Central memory CD8-positive, alpha-beta T cell (primary cell): ENCODE results near the gene IFI44.

Source experiments
- ATAC-seq: fragments of 150-1000 bp; cut with Tn5 transposase; replicated peaks from 2 replicates; pipeline ENCODE4 v1.10.0; 2022; ENCODE audit warnings: mild to moderate bottlenecking, moderate FRiP score, moderate number of reproducible peaks; ENCODE audit not compliant: poor library complexity, severe bottlenecking; ENCODE audit errors: extremely low read depth
- DNase-seq, 2 donors: peaks; one replicate each; pipeline ENCODE4 v3.0.0; 2021; ENCODE audit warnings: low spot score in 2 of 2
- H3K27ac Mint-ChIP-seq: one replicate; pipeline ENCODE4 v1.8.0; 2022; ENCODE audit warnings: low read depth, mild to moderate bottlenecking, moderate library complexity, mixed read lengths
- H3K27me3 Mint-ChIP-seq: one replicate; pipeline ENCODE4 v1.8.0; 2022; ENCODE audit warnings: mixed read lengths
- H3K36me3 Mint-ChIP-seq: one replicate; pipeline ENCODE4 v1.8.0; 2022; ENCODE audit warnings: mild to moderate bottlenecking, moderate library complexity, mixed read lengths; ENCODE audit not compliant: insufficient read depth
- H3K4me1 Mint-ChIP-seq: one replicate; pipeline ENCODE4 v1.8.0; 2022; ENCODE audit warnings: mixed read lengths
- H3K4me3 Mint-ChIP-seq: one replicate; pipeline ENCODE4 v1.8.0; 2022; ENCODE audit warnings: mild to moderate bottlenecking, moderate library complexity, mixed read lengths
- H3K9me3 Mint-ChIP-seq: one replicate; pipeline ENCODE4 v1.8.0; 2022; ENCODE audit warnings: mixed read lengths

Gene IFI44

GRCh38 chr1:78683079-78683478 lies 33.4 kb downstream of the IFI44 start:
- DNase-seq = no peak
- Mint-ChIP-seq H3K9me3 (no peaks in the 10 kb centered on the region), H3K27me3 (peaks cover 15% of the 10 kb centered on the region), H3K4me3 (no peak overlapping the region), H3K27ac (no peak overlapping the region), H3K36me3 (peaks cover 2% of the 10 kb centered on the region), H3K4me1 (peaks cover 3% of the 10 kb centered on the region)
- no peak for ATAC-seq

GRCh38 chr1:78687315-78687714 lies 37.7 kb downstream of the IFI44 start:
- peaks cover 15% of the 10 kb centered on the region for H3K27me3 Mint-ChIP-seq
- no peak overlapping the region for H3K4me3 Mint-ChIP-seq
- peaks cover 2% of the 10 kb centered on the region for H3K36me3 Mint-ChIP-seq
- H3K4me1 Mint-ChIP-seq = no peaks in the 10 kb centered on the region
- no peak for DNase-seq
- H3K27ac Mint-ChIP-seq = no peak overlapping the region
- H3K9me3 Mint-ChIP-seq = no peaks in the 10 kb centered on the region
- no peak for ATAC-seq

- DNase-seq = no peak
Measured at GRCh38 chr1:78687914-78688313, 38.3 kb downstream of the IFI44 start.

GRCh38 chr1:78688697-78689096 lies 39.1 kb downstream of the IFI44 start:
- Mint-ChIP-seq H3K36me3 (peaks cover 1% of the 10 kb centered on the region), H3K9me3 (no peaks in the 10 kb centered on the region), H3K4me3 (no peak overlapping the region), H3K4me1 (no peaks in the 10 kb centered on the region), H3K27me3 (peaks cover 13% of the 10 kb centered on the region), H3K27ac (no peak overlapping the region)
- ATAC-seq (no peak), DNase-seq (no peak)

More at GRCh38 chr1:78687914-78688313, 38.3 kb downstream of the IFI44 start:
- H3K27me3 Mint-ChIP-seq = peaks cover 15% of the 10 kb centered on the region
- H3K36me3 Mint-ChIP-seq = peaks cover 2% of the 10 kb centered on the region
- ATAC-seq = no peak
- no peaks in the 10 kb centered on the region for H3K4me1 Mint-ChIP-seq
- no peak overlapping the region for H3K4me3 Mint-ChIP-seq
- no peak overlapping the region for H3K27ac Mint-ChIP-seq
- H3K9me3 Mint-ChIP-seq = no peaks in the 10 kb centered on the region

- no peak overlapping the region for H3K27ac Mint-ChIP-seq
Measured at GRCh38 chr1:78690516-78690915, 40.9 kb downstream of the IFI44 start.

DNA sequence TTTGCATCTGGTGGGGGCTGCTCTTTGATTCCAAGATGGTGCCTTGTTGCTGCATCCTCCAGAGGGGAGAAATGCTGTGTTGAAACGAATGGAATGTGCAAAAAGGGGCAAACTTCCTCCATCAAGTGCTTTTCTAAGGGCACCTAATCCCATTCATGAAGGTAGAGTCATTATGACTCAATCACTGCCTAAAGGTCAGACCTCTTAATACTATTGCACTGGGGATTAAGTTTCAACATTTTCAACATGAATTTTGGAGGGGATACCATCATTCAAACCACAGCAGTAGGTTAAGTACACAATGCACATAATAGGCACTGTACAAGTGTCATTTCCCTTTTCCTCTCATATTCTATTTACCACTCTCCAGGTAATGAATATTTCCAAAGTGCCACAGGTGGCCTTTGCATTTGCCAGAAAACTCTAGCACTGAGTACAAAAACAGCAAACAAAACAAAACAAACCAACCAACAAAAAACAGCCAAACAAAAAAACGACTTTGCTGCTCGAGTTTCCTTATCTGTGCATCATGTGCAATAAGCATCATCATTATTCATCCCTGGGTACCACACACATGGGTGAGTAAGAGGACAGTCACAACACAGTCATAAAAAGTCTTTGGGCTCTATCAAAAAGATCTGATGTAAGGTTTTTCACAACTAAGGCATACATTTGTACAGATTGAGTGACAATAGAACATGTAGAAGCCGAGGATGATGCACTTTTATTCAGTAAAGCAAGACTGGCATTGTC lies 42.5 kb downstream of the IFI44 start:
- no peaks in the 10 kb centered on the region for H3K27me3 Mint-ChIP-seq
- ATAC-seq (no peak), DNase-seq (no peak)

More at GRCh38 chr1:78690516-78690915, 40.9 kb downstream of the IFI44 start:
- H3K4me1 Mint-ChIP-seq = no peaks in the 10 kb centered on the region
- H3K36me3 Mint-ChIP-seq = no peaks in the 10 kb centered on the region
- no peak overlapping the region for H3K4me3 Mint-ChIP-seq
- no peaks in the 10 kb centered on the region for H3K27me3 Mint-ChIP-seq
- DNase-seq (no peak), ATAC-seq (no peak)
- H3K9me3 Mint-ChIP-seq = no peaks in the 10 kb centered on the region

DNA sequence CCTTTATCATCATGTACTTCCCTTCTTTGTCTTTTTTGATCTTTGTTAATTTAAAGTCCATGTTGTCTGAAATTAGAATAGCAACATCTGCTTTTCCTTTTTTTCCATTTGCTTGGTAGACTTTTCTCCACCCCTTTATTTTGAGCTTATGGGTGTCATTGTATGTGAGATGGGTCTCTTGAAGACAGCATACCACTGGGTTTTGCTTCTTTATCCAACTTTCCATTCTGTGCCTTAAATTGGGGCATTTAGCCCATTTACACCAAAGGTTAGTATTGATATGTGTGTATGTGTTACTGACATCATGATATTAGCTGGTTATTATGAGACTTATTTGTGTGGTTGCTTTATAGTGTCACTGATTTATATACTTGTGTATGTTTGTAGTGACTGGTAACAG lies 50.2 kb downstream of the IFI44 start:
- ATAC-seq (no peak), DNase-seq (no peak)
- H3K4me1 Mint-ChIP-seq = no peaks in the 10 kb centered on the region
- H3K9me3 Mint-ChIP-seq = peaks cover 20% of the 10 kb centered on the region
- peaks cover 1% of the 10 kb centered on the region for H3K36me3 Mint-ChIP-seq
- H3K27me3 Mint-ChIP-seq = peaks cover 37% of the 10 kb centered on the region
- no peak overlapping the region for H3K4me3 Mint-ChIP-seq
- no peak overlapping the region for H3K27ac Mint-ChIP-seq

More for the DNA sequence above, 42.5 kb downstream of the IFI44 start:
- H3K4me3 Mint-ChIP-seq = no peak overlapping the region
- H3K27ac Mint-ChIP-seq = no peak overlapping the region
- H3K9me3 Mint-ChIP-seq = no peaks in the 10 kb centered on the region
- H3K36me3 Mint-ChIP-seq = peaks cover 1% of the 10 kb centered on the region
- H3K4me1 Mint-ChIP-seq = no peaks in the 10 kb centered on the region

GRCh38 chr1:78702426-78702825 lies 52.8 kb downstream of the IFI44 start:
- Mint-ChIP-seq H3K4me1 (no peaks in the 10 kb centered on the region), H3K27ac (no peak overlapping the region), H3K9me3 (peaks cover 20% of the 10 kb centered on the region), H3K36me3 (no peaks in the 10 kb centered on the region), H3K4me3 (no peak overlapping the region), H3K27me3 (peaks cover 46% of the 10 kb centered on the region)
- ATAC-seq (no peak), DNase-seq (no peak)

GRCh38 chr1:78703806-78704205 lies 54.2 kb downstream of the IFI44 start:
- Mint-ChIP-seq H3K27ac (no peak overlapping the region), H3K4me1 (no peaks in the 10 kb centered on the region), H3K27me3 (peaks cover 46% of the 10 kb centered on the region), H3K9me3 (peaks cover 20% of the 10 kb centered on the region), H3K36me3 (no peaks in the 10 kb centered on the region), H3K4me3 (no peak overlapping the region)
- DNase-seq (no peak), ATAC-seq (no peak)

DNA sequence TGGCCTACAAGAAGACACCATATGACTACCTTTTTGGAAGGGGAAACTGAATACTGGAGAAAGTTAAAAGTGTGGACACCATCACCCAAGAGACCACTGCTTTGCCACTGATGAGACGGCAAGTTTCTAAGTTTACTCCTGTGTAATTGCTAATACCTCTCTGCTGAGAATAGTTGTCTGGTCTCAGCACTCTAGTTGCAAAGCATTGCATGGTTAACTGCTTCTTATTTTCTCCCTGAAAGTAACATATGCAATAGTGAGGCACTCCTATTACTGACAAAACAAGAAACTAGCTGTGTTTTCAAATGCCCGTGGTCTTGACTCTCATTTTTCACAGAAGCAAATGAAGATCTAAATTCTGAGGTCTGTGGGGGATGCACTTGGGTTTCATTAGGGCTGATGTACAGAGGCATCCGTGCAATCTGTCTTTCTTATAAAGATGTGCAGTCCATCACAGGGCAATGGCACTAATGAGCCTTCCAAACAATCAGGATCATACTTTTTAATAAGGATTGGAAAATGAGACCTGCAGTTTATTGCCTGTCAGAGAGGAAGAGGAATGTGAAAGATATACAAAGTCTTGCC lies 62.9 kb downstream of the IFI44 start:
- Mint-ChIP-seq H3K4me3 (no peak overlapping the region), H3K4me1 (no peaks in the 10 kb centered on the region), H3K9me3 (no peaks in the 10 kb centered on the region), H3K36me3 (no peaks in the 10 kb centered on the region), H3K27ac (no peak overlapping the region), H3K27me3 (peaks cover 9% of the 10 kb centered on the region)
- DNase-seq (no peak), ATAC-seq (no peak)

GRCh38 chr1:78713297-78713696 lies 63.7 kb downstream of the IFI44 start:
- no peak overlapping the region for H3K4me3 Mint-ChIP-seq
- H3K9me3 Mint-ChIP-seq = no peaks in the 10 kb centered on the region
- H3K4me1 Mint-ChIP-seq = no peaks in the 10 kb centered on the region
- no peak overlapping the region for H3K27ac Mint-ChIP-seq
- ATAC-seq (no peak), DNase-seq (no peak)
- H3K36me3 Mint-ChIP-seq = no peaks in the 10 kb centered on the region
- peaks cover 9% of the 10 kb centered on the region for H3K27me3 Mint-ChIP-seq
